Keratinocyte (primary cell): Measurements from ENCODE around the gene BATF2.

Source experiments
- EZH2 ChIP-seq: IDR thresholded peaks from one replicate; pipeline ENCODE4 v1.6.1; 2012; ENCODE audit warnings: inconsistent platforms, mild to moderate bottlenecking, low read length, moderate library complexity
- TF ChIP-seq, protein P1 (sequence below), 3 experiments: IDR thresholded peaks in 1 of 3; conservative IDR thresholded peaks in 1 of 3; optimal IDR thresholded peaks in 1 of 3; 2 replicates in 2 of 3; 3 replicates in 1 of 3; pipeline versions ENCODE3 to v1.5.1; 2011; ENCODE audit warnings: low read length in 3 of 3, mild to moderate bottlenecking in 3 of 3, moderate library complexity in 2 of 3, control low read depth in 1 of 3, inconsistent platforms in 1 of 3; ENCODE audit not compliant: insufficient read depth in 2 of 3; ENCODE audit errors: extremely low read depth in 1 of 3

DNA sequence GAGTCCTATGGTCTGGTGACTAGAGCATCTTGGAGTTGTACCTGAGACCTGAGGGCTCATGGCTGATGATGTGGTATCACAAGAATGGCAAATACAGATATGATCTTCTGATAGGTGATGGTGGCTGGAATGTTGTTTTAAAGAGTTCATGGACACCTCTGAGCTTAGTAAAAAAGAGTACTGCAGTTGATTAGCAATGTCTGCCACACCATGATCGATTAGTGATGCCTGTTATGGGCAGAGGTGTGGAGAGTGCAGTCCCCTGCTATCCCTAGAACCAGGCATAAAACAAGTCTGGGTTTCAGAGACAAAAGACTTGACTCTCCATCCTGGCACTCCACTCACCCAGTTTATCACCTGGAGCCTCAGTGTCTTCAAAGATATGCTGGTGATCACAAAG is 1.4 kb upstream of the BATF2 start:
- TF ChIP-seq, protein P1, sequence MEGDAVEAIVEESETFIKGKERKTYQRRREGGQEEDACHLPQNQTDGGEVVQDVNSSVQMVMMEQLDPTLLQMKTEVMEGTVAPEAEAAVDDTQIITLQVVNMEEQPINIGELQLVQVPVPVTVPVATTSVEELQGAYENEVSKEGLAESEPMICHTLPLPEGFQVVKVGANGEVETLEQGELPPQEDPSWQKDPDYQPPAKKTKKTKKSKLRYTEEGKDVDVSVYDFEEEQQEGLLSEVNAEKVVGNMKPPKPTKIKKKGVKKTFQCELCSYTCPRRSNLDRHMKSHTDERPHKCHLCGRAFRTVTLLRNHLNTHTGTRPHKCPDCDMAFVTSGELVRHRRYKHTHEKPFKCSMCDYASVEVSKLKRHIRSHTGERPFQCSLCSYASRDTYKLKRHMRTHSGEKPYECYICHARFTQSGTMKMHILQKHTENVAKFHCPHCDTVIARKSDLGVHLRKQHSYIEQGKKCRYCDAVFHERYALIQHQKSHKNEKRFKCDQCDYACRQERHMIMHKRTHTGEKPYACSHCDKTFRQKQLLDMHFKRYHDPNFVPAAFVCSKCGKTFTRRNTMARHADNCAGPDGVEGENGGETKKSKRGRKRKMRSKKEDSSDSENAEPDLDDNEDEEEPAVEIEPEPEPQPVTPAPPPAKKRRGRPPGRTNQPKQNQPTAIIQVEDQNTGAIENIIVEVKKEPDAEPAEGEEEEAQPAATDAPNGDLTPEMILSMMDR (optimal IDR thresholded peaks at IDR 0.05 in 1 of 3, IDR thresholded peaks at IDR 0.05 in 1 of 3, conservative IDR thresholded peaks at IDR 0.05 in 1 of 3; ENCODE audit: extremely low read depth in 1 of 3, insufficient read depth in 2 of 3, low read length in 3 of 3), result no peak
- TF ChIP-seq EZH2, result no peak
